GM13976 (cell line): ENCODE measurements around the gene VPS37D.
"Not testable (repeated sequence)": the region's sequence is repeated elsewhere in the genome, so short reads cannot be mapped to it uniquely, and the experiment has no call there.

Source experiments
- DNase-seq: peaks from one replicate; pipeline ENCODE4 v3.0.0; 2012; ENCODE audit warnings: low spot score
- in situ Hi-C: fragments of 300-500 bp; cut with MboI; formaldehyde crosslinking; loops from one replicate; pipeline ENCODE4 v1.12.0; 2022; ENCODE audit warnings: low sequenced_read_pairs, mixed read lengths, inconsistent platforms; ENCODE audit not compliant: unreplicated experiment
- TF ChIP-seq, protein P1 (sequence below): IDR thresholded peaks from 2 replicates; pipeline ENCODE4 v1.5.1; 2012; ENCODE audit warnings: borderline replicate concordance, mild to moderate bottlenecking; ENCODE audit not compliant: insufficient read depth; ENCODE audit errors: extremely low read depth, missing control alignments, control extremely low read depth

VPS37D gene

GRCh38 chr7:73719806-73720169 is 52.2 kb downstream of the VPS37D start:
- TF ChIP-seq, protein P1, sequence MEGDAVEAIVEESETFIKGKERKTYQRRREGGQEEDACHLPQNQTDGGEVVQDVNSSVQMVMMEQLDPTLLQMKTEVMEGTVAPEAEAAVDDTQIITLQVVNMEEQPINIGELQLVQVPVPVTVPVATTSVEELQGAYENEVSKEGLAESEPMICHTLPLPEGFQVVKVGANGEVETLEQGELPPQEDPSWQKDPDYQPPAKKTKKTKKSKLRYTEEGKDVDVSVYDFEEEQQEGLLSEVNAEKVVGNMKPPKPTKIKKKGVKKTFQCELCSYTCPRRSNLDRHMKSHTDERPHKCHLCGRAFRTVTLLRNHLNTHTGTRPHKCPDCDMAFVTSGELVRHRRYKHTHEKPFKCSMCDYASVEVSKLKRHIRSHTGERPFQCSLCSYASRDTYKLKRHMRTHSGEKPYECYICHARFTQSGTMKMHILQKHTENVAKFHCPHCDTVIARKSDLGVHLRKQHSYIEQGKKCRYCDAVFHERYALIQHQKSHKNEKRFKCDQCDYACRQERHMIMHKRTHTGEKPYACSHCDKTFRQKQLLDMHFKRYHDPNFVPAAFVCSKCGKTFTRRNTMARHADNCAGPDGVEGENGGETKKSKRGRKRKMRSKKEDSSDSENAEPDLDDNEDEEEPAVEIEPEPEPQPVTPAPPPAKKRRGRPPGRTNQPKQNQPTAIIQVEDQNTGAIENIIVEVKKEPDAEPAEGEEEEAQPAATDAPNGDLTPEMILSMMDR: no peak
- in situ Hi-C loops: loop anchor here (10.0 kb wide), 1 partner anchor 105 kb away; no protein-coding TSS in a partner anchor

GRCh38 chr7:73720443-73720842 is 52.8 kb downstream of the VPS37D start:
- DNase-seq, in situ Hi-C loops: not testable (repeated sequence)

More at GRCh38 chr7:73719806-73720169, 52.2 kb downstream of the VPS37D start:
- DNase-seq: no peak

- no peak for DNase-seq
- in situ Hi-C loops: no loop called here
Measured at GRCh38 chr7:73721377-73721817, 53.8 kb downstream of the VPS37D start.

More at GRCh38 chr7:73721377-73721817, 53.8 kb downstream of the VPS37D start:
- TF ChIP-seq, protein P1: no peak
